D721Med (cell line): ENCODE measurements around the gene RNH1.

Experiments used
- DNase-seq: peaks from one replicate; pipeline ENCODE4 v3.0.0; 2011; ENCODE audit warnings: low spot score; ENCODE audit not compliant: insufficient read length
- FAIRE-seq: peaks from 2 replicates; lab custom pipeline; 2011; peaks lifted over from hg19 to GRCh38; lab: Jason Lieb, UNC
- TF ChIP-seq, protein P1 (sequence below): IDR thresholded peaks from 2 replicates; pipeline ENCODE4 v1.5.1; 2012; ENCODE audit warnings: mild to moderate bottlenecking, control low read depth; ENCODE audit not compliant: insufficient read depth; ENCODE audit errors: missing control alignments

Gene RNH1

DNA sequence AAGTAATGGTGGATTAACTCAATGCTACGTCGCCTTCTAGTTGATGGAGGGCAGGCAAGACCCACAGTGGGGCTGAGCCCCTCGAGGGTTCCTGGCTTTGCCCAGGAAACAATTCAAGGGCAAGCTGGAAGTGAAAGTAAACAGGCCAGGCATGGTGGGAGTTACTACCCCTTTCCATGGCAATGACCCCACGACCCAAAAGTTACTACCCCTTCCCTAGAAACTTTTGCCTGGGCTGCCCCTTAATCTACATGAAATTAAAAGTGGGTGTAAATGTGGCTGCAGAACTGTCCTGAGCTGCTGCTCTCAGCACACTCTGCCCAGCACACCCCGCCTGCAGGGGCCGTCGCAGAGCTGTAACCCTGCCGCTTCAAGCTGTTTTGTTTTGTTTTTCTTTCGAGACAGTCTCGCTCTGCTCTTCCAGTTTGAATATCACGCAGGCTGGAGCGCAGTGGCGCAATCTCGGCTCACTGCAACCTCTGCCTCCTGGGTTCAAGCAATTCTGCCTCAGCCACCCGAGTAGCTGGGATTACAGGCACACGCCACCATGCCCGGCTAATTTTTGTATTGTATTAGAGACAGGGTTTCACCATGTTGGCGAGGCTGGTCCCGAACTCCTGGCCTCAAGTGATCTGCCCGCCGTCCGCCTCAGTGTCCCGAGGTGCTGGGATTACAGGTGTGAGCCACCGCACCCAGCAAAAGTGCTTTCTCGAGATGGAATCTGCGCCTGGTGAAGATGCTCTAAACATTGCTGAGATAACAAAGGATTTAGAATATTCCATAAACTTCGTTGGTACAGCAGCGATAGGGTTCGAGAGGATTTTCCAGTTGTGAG is 5.9 kb upstream of the RNH1 start:
- no peak for DNase-seq
- TF ChIP-seq, protein P1, sequence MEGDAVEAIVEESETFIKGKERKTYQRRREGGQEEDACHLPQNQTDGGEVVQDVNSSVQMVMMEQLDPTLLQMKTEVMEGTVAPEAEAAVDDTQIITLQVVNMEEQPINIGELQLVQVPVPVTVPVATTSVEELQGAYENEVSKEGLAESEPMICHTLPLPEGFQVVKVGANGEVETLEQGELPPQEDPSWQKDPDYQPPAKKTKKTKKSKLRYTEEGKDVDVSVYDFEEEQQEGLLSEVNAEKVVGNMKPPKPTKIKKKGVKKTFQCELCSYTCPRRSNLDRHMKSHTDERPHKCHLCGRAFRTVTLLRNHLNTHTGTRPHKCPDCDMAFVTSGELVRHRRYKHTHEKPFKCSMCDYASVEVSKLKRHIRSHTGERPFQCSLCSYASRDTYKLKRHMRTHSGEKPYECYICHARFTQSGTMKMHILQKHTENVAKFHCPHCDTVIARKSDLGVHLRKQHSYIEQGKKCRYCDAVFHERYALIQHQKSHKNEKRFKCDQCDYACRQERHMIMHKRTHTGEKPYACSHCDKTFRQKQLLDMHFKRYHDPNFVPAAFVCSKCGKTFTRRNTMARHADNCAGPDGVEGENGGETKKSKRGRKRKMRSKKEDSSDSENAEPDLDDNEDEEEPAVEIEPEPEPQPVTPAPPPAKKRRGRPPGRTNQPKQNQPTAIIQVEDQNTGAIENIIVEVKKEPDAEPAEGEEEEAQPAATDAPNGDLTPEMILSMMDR, result no peak
- FAIRE-seq, result no peak

DNA sequence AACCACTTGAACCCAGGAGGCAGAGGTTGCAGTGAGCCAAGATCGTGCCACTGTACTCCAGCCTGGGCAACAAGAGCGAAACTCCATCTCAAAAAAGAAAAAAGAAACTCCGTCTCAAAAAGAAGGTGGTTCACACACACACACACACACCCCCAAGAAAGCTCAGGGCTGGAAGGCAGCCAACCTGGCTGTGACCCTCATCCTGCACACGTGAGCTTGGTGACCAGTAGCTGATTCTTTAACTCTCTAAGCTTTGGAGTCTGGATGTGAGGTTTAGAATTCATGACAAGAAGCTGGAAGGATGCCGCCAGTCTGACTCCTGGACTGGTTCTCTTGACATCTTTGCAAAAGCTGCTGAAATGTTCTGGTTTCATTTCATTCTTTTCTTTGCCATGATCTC is 1.9 kb upstream of the RNH1 start:
- FAIRE-seq (no peak), DNase-seq (no peak)
- TF ChIP-seq, protein P1, result no peak

DNA sequence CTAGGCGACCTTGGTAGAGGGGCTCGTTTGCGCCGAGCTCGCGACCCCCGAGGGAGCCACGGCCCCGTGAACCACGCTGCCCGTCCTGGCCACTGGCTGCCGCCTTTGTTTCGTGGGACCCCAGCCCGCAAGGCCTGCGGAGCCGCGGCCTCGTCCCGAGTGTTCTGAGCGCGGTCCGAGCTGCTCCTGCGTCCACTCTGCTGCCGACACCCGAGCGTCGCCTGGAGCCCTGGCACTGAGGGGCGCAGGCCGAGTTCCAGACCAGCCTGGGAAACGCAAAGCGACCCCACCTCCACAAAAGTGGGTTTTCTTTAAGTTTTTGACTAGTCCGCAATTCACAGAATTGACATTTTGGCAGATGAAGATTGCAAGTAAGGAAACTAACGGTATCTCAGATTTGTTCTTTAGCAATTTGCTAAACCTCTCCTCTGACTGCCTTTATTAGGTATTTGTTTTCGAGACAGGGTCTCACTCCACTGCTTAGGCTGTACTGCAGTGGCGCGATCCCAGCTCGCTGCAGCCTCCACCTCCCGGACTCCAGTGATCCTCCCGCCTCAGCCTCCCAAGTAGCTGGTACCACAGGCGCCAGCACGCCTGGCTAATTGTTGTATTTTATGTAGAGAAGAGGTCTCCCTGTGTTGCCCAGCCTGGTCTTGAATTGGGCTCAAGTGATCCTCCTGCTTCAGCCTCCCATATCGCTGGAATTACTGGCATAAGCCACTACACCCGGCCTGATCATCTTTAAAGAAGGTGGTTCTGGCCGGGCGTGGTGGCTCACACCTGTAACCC is 879 bp upstream of the RNH1 start:
- TF ChIP-seq, protein P1, result no peak
- DNase-seq (no peak), FAIRE-seq (no peak)

DNA sequence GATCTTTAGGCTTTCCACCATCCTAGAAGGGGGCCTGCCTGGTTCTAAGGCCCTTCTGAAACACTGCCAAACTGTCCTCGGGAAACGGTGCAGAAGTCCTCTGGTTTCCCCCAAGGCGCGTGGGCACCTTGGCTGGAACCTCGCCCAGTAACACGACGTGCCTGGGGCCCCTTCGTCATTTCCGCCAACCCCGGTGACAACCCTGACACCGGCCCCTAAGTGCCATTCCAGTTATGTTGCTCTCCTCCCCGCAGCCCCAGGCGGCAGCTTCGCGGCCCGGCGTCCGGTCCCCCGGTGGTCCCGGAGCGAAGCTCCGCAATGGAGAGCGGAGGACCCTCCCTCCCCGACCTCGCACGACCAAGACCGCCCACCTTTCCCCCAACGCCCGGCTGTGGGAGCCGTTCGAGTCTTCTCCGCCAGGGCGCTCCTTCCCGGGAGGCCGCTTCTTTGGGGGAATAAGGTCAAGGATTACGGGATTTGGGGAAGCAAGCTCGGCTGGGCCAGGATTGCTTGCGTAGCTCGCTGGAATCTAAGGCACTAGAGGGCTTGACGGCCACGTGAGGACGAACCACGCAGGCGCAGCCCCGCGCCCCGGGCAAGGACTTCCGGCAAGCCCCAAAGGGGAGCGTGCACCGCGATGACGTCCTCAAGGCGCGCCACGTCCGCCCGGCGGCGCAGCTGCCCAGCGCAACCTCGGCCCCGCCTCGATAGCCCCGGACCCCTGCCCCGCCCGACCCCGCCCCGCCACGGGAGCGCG is 626 bp downstream of the RNH1 start:
- DNase-seq (peak; percentile 83), FAIRE-seq (no peak)
- TF ChIP-seq, protein P1, result no peak

DNA sequence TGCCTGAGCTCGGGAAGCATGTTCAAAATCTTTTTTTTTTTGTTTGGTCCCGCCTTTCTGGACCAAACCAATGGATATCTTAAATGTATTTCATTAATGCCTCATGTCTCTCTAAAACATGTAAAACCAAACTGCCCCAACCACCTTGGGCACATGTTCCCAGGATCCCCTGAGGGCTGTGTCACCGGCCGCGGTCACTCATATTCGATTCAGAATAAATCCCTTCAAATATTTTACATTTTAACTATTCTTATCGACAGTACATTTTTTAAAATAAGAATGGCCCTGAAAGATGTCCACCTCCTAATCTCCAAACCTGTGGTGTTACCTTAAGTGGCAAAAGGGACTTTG is 2.1 kb downstream of the RNH1 start:
- FAIRE-seq (no peak), DNase-seq (no peak)
- TF ChIP-seq, protein P1, result no peak

DNA sequence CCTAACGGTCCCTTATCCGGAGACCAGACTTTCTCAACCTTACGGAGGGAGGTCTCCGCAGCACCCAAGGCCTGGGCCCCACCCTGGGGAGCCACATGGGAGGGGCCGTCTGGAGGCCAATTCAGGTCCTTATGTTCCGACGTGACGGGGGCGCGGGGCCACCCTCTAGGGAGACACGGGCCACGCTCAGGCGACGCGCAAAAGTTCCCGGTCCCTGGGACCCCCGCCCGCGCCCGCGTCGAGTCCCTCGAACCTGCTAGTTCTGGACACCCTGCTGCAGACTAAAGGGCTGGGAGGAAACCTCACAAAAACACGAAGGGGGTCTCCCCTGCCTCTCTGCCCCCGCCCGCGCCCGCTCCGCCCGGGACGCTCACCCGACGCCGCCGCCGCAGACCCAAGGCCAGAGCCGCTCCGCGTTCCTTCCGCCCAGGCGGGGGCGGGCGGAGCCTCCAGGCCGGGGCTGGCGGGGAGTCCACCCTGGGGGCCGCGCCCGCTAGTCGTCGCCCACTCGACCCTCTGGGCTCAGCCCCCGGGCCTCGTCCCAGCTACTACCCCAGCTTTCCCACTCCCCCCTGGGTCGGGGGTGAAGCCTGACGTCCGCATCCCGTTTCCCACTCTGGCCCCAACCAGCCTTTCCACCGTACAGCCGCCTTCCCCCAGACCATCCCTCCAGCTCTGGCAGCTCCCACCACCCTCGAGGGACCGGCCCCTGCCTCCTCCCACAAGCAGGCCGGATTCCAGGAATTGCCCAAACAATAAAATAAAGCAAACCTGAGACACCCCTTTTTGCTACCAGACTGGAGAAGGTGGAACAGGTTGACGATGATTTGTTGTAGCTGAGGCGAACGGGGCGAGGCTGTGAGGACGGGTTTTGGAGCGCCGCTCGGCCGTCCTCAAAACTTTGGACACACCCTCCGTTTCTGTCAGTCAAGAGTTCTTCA is 2.7 kb downstream of the RNH1 start:
- FAIRE-seq (no peak), DNase-seq (no peak)
- TF ChIP-seq, protein P1, result no peak
